ENCODE data around the gene CSNK2A3.
"Not testable (repeated sequence)": the region's sequence is repeated elsewhere in the genome, so short reads cannot be mapped to it uniquely, and the experiment has no call there.

Gene CSNK2A3

GRCh38 chr11:11378184-11378940, 25.3 kb upstream of the CSNK2A3 start:
- no peak for DNase-seq

GRCh38 chr11:11374358-11375148, 21.5 kb upstream of the CSNK2A3 start:
- no peak for DNase-seq

- no peak for DNase-seq
Observed at GRCh38 chr11:11373934-11374333, 20.9 kb upstream of the CSNK2A3 start.

DNA sequence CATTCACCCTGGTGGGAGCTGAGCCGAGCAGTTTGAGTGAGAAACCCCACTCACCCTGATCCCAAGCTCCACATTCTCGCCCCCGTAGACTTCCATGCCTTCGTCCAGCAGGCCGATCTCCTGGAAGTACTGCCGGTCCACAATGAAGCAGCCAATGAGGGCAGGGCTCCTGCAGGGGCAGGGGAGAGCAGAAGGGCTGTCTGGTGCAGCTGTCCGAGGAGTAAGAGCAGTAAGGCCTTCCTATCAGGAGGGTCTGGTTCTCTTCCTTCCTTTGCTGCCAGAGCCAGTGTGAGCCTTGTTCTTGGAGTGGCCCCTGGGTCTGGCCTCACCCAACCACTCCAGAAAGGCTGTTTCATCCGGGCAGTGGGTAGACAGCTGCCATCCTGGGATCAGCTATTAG, 19.4 kb upstream of the CSNK2A3 start:
- DNase-seq, result no peak

DNA sequence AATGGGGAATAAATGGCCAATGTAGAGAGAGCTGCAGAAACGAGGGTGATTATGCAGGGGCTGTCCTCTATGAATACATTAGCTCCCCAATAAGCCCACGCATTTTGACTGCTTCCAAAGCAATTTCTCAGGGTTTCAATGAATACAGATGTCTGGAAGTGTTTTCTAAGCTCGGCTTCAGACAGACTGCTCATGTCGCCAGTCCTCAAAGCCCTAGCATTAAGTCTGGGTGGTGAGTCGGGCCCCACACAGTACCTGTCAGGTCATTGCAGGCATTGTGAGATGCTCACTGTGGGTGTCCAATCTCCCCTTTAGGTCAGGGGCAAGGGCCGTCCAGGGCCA, 17.9 kb upstream of the CSNK2A3 start:
- DNase-seq, result no peak

DNA sequence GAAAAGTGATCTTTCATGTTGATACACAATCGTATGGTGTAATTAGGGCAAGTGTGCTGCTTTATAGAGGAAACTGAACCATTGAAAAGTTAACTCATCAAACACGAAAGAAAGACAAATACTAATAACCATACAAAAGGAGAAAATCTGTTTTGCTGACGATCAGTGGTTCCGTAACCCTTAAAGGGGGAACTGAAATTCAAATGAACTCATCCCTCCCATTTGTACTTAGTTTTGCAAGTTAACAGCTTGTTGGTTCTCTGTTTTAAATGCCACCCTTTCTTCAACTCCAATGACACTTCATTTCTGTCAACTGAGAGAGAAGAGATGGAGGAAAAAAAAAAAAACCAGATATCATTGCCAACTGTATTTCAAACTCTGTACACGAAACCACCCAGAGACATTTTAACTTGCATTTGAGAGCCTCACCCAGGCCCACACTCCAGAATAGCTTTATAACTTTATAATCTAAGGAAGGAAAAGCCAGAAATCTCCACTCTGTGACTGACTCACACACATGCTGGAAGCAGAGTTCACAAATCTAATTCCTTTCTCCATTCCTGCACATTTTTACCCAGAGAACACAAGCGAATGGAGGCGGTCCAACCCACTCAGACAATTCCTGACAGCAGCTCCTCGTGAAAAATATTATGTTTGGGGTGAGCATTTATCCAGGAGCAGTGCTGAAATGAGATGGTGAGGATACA, 17.4 kb upstream of the CSNK2A3 start:
- no peak for DNase-seq

- DNase-seq, result no peak
Observed at GRCh38 chr11:11366793-11367192, 13.7 kb upstream of the CSNK2A3 start.

GRCh38 chr11:11363674-11364073, 10.6 kb upstream of the CSNK2A3 start:
- no peak for DNase-seq

DNA sequence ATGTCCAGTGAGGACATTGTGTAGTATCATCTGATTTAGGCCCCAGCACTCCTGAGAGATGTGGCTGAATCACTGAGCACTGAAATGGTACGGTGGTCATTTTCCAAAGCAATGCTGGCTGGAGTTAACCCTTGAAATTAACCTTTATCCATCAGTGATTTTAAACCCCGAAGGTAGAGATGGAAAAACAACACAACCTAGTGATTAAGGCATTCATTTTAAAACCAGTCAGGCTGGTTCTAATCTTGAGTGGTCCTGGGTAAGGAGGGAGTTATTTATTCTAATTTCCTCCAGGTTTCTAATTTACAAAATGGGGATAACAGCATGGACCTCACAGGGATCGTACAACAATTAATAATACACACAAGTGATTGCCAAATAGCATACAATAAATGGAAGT, 6.6 kb upstream of the CSNK2A3 start:
- DNase-seq, result no peak

DNA sequence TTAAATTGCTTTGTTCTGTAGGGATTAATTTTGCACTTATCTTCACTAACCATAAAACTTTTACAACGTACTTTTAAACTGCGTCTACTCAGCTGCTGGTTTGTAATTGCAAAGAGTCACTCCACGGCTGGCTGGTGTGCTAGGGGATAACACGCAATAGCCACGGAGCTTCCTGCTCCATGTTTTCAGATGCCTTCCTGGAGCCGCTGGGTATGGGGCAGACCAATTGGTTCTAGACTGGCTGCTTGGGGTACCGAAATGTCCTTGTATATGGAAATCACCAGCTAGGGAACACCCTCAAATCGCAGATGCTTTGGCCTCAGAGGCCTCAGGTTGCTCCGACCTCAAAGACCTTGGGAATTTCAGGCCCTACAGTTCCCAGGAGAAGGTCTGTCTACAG, 3.8 kb upstream of the CSNK2A3 start:
- no peak for DNase-seq

- DNase-seq, result not testable (repeated sequence)
Observed at GRCh38 chr11:11351851-11352250, 1.2 kb downstream of the CSNK2A3 start.

GRCh38 chr11:11351042-11351586, 1.9 kb downstream of the CSNK2A3 start:
- no peak for DNase-seq

- peak; percentile 25 for DNase-seq
Observed at GRCh38 chr11:11349870-11350337, 3.1 kb downstream of the CSNK2A3 start.

DNA sequence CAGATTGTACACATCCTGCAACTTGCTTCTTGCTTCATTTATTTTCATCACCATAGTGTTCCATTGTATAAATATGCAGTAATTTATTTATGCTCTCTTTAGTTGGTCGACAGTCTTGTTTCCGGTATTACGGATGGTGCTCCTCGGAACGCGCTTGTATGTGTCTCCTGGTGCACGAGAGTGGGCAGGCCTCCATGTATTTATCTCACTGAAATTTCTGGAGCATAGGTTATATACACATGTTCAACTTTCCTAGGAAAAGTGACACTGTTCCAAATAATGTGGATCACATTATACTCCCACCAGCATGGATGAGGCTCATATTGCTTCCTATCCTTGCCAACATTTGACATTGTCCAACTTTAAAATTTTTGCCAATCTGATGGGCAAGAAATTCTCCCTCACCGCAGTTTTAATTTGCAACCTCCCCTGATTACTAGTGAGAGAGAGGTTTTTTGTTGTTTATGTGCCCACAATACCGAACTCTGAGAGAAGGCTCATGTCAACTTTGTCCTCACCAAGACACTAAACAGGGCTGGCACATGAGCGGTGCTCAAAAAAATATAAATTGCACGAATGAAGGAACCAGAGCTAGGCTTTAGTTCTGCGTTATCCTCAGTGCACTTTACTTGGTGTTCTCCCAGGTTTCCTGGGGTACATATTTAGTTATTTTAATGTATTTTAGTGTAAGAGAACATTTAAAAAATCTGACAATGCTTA, 3.8 kb downstream of the CSNK2A3 start:
- DNase-seq, result no peak

- no peak for DNase-seq
Observed at GRCh38 chr11:11348303-11348702, 4.7 kb downstream of the CSNK2A3 start.

- DNase-seq, result no peak
Observed at GRCh38 chr11:11347592-11347991, 5.5 kb downstream of the CSNK2A3 start.

- no peak for DNase-seq
Observed at GRCh38 chr11:11346303-11346702, 6.7 kb downstream of the CSNK2A3 start.

- DNase-seq, result no peak
Observed at GRCh38 chr11:11345099-11345498, 8.0 kb downstream of the CSNK2A3 start.

GRCh38 chr11:11344045-11344444, 9.0 kb downstream of the CSNK2A3 start:
- DNase-seq, result no peak

DNA sequence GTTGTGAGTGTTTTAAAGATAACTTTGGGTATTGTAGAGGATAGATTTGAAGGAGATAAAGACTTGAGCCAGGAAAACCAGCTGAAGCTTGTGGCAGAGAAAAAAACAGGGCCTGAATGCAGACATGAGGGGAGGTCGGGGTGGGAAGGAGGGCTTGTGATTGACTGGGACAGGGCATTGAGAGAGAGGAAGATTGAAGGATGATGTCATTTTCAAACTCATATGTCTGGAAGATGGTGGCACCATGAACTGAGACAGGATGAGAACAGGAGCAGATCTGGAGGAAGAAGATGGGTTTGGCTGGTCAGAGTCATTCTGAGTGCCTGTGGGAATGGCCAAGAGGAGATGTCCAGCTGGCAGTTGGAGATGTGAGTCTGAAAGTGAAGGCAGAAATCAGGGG, 14.7 kb downstream of the CSNK2A3 start:
- DNase-seq, result no peak

DNA sequence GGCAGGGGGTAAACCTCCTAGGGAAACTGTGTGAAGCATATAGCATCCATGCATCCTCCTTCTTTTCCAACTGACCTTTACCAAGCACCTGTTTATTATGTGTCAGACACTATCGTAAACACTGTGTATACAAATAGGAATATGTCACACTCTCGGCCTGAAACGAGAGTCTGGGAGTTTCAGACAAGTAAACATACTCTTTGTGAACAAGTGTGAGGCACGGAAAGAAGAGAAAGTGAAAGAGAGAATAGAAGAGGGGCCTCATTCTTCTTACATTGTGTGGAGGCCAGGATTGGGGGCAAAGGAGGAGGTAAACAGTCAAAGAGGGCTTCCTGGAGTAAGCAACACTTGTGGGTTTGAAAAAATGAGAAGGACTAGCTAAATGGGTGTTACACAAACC, 16.4 kb downstream of the CSNK2A3 start:
- no peak for DNase-seq

GRCh38 chr11:11335043-11335442, 18.0 kb downstream of the CSNK2A3 start:
- no peak for DNase-seq

- no peak for DNase-seq
Observed at GRCh38 chr11:11334607-11335006, 18.4 kb downstream of the CSNK2A3 start.

All from T1000 (cell line).